ENCODE data around the gene ATP9B. TPM values are rescaled to one million over a fixed set of nuclear protein-coding genes. Genes with fewer than 3 reads are reported as not detected.

The ATP9B gene
- polyA plus RNA-seq, 1 of the 3 experiments (the other 2 are of a cell fraction), result 11.2 TPM

- Histone ChIP-seq H4K20me1 (ENCODE audit: insufficient read depth) (no peaks in the 10 kb centered on the region), H3K79me2 (ENCODE audit: insufficient read depth) (no peaks in the 10 kb centered on the region), H3K27ac (ENCODE audit: low read depth in 2 of 2, low read length in 1 of 2) (no peak overlapping the region), H3K9me3 (no peaks in the 10 kb centered on the region), H3K4me1 (ENCODE audit: control insufficient read depth in 1 of 2, insufficient read depth in 2 of 2, low read depth in 1 of 2, low read length in 1 of 2) (peaks cover 0 to 15% of the 10 kb centered on the region in 2 experiments; a peak in 1 of 4 replicates), H3K36me3 (replicated peaks in 1 of 2; ENCODE audit: control insufficient read depth in 1 of 2, insufficient read depth in 2 of 2, low read length in 1 of 2) (no peaks in the 10 kb centered on the region), H3F3A (replicated peaks; ENCODE audit: insufficient read depth) (no peaks in the 10 kb centered on the region), H3K4me3 (ENCODE audit: low read depth in 2 of 2, low read length in 1 of 2) (no peak overlapping the region), H3K27me3 (ENCODE audit: insufficient read depth) (no peaks in the 10 kb centered on the region), H3K4me2 (no peak overlapping the region), H3K9me2 (no peaks in the 10 kb centered on the region), H2AFZ (ENCODE audit: low read depth) (no peak overlapping the region), H3K9ac (no peak overlapping the region)
- POLR2A ChIA-PET, result no interaction called here
- DNase-seq, result no peak
- WGBS (ENCODE audit: low lambda C conversion rate), result 100% methylated on average over 1 of the region's 1 CpG
- TF ChIP-seq PBX3 (IDR thresholded peaks at IDR 0.05) (no peak), IRF3 (IDR thresholded peaks at IDR 0.05; ENCODE audit: low read depth, low read length) (no peak), RAD21 (IDR thresholded peaks at IDR 0.05; ENCODE audit: low read length) (no peak), ZBTB33 (IDR thresholded peaks at IDR 0.05; ENCODE audit: borderline replicate concordance, low read depth) (no peak), ELF1 (IDR thresholded peaks at IDR 0.05) (no peak), GATA2 (CRISPR knock-in tag; IDR thresholded peaks at IDR 0.05) (no peak), GABPA (IDR thresholded peaks at IDR 0.05; ENCODE audit: low read depth) (no peak), REST (IDR thresholded peaks at IDR 0.05; ENCODE audit: low read depth, low read length) (no peak), EP300 (IDR thresholded peaks at IDR 0.05; ENCODE audit: borderline replicate concordance in 1 of 2, low read depth in 1 of 2, low read length in 1 of 2) (no peak), FOXM1 (IDR thresholded peaks at IDR 0.05; ENCODE audit: low read depth) (no peak), TCF12 (IDR thresholded peaks at IDR 0.05) (no peak), USF2 (IDR thresholded peaks at IDR 0.05; ENCODE audit: borderline replicate concordance, low read depth, low read length) (no peak), POLR2AphosphoS5 (IDR thresholded peaks at IDR 0.05; ENCODE audit: low read depth, low read length) (no peak), RCOR1 (IDR thresholded peaks at IDR 0.05; ENCODE audit: low read length) (no peak), RXRA (IDR thresholded peaks at IDR 0.05; ENCODE audit: borderline replicate concordance, low read depth) (no peak)
- CTCF ChIA-PET, result no interaction called here
Observed at GRCh38 chr18:79223431-79223830, 154.2 kb downstream of the ATP9B start.
